ENCODE measurements around the gene CSN2.

- no peak for TF ChIP-seq RFX5 (IDR thresholded peaks at IDR 0.05; ENCODE audit: low read depth, low read length)
- no peak for TF ChIP-seq CTCF (conservative IDR thresholded peaks at IDR 0.05; ENCODE audit: low read depth, low read length)
- no peak for TF ChIP-seq POLR2A (IDR thresholded peaks at IDR 0.05; ENCODE audit: low read depth, low read length)
- TF ChIP-seq RAD21 (IDR thresholded peaks at IDR 0.05; ENCODE audit: low read length) = no peak
These were observed 8.3 kb downstream of the CSN2 start for GRCh38 chr4:69957209-69957608.
